ENCODE data around the gene GRIP2.

DNA sequence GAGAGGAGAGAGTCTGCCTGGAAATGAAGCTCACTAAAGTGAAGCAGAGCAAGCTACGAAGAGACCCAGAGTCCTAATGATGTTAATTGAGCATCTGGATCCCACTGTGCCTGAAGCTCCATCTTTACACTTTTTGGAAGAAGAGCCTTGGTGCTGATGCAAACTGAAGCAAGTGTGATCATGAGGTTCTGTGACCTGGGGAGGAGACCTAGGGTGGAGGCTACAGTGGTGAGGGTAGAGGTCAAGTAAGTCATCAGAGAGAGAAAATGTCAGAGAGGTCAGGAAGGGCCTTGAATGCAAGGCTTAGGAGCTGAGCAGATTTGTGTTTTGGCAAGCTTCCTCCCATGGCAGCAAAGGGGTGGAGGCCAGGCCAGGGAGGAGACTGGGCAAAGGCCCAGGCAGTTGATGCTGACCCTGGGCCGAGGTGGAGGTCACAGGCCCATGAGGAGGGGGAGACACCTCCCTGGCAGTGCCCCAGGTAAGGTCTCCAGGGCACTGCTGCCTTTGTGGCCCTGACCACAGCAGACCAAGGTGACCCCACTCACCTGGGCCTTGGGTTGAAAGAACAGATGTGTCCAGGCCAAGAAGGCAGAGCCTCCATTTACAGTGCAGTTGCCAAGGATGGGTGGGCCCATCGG is 1.6 kb downstream of the GRIP2 start:
- no peak for TF ChIP-seq EZH2 (IDR thresholded peaks at IDR 0.05)
- no peak for TF ChIP-seq CTCF (IDR thresholded peaks at IDR 0.05)
